ENCODE data around the gene SLC25A47.

Gene SLC25A47

GRCh38 chr14:100346306-100347091 lies 23.4 kb downstream of the SLC25A47 start:
- no peak for DNase-seq (ENCODE audit: low spot score)

DNA sequence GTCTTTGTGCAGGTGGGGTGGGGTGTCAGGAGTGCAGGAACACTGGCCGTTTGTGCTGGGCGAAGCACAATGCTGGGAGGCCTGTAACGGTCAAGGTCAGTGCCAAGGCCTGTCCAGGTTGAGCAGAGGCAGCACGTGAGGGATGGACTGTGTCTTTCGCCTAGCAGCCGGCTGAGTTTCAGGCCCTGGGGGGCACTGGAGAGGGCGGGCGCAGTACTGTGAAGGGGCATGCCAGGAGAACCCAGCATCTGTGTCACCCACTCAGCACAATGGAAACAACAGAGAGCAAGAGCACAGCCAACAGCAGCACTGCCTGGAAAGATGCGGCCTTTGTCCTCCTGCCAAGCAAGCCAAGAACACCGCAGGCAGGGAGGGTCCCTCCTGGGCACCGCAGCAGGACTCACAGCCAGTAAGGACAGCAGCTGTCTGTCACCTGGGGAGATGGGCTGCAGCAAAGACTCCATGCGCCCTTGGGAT lies 25.2 kb downstream of the SLC25A47 start:
- DNase-seq (ENCODE audit: low spot score): no peak

DNA sequence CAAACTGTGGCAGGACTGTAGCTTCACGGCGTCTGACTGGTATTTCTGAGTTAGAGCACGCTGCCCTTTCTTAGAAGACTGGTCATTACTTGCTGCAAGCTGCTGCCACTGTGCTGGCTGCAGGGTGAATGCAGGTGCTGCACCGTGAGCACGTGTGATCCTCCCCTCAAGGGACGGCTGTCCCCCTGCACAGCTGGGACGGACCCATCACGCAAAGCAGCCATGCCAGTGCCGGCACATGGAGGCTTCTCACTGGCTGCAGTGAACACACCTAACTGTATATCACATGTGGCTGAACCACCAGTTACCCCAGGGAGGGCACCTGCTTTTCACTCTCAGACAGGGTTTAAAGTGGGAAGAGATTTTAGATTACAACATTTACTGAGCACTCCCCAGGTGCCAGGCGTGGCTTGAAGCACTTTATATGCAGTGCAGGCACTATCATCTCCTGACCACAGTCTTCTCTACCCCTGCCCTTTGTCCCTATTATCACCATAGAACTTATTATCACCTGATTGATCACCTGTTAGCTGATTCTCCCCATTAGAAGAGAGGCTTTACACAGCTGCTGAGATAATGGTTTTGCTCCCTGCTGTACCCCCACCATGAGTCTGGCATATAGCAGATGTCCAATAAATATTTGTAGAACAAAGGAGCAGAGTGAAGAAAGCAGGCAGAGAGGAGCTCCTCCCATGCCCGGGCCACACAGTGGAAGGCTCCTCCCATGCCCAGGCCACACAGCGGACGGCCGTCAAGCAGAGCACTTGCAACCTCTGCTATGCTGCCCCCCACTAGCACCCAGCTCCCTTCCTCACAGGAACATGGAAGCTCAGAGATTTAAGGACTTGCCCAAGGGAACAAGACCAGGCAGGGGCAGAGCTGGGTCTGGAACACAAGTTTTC lies 25.9 kb downstream of the SLC25A47 start:
- no peak for DNase-seq (ENCODE audit: low spot score)

- DNase-seq (ENCODE audit: low spot score): no peak
Measured at GRCh38 chr14:100350276-100350926, 27.3 kb downstream of the SLC25A47 start.

DNA sequence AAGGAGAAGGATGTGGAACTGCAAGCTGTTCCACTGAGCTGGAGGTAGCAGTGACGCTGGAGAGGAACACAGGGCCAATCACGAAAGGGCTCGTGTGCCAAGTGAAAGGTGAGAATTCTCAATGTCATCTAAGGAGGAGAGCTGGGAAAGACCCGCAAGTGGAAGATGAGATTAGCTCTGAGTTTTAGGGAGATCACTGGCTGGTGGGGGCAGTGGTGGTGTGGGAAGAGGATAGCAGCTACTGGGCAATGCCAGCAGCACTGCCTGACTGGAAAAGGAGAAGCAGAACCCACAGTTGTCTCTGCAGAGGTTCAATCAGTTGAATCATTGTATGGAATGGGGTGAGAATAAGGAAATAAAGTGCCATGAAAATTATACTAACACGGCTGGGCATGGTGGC lies 27.8 kb downstream of the SLC25A47 start:
- no peak for DNase-seq (ENCODE audit: low spot score)

- no peak for DNase-seq (ENCODE audit: low spot score)
Measured at GRCh38 chr14:100358396-100358795, 35.3 kb downstream of the SLC25A47 start.

- no peak for DNase-seq (ENCODE audit: low spot score)
Measured at GRCh38 chr14:100359111-100359510, 36.0 kb downstream of the SLC25A47 start.

DNA sequence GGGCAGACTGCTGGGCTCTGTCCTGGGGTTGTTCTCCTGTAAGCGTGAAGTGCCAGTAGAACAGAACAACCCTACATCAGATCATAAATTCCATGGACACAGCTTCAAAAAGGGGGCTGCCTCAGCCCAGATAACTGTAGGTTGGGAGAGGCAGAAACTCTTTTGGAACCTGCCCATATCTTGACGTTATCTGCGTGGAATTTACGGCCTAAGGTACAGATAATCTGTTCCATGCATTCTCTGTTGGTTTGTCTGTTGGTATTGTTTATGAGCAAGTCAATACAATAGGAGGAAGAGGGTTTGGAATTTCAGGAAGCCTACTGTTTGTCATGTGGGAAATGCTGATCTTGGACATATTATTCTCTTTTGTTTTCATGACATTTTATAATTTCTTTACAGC lies 36.7 kb downstream of the SLC25A47 start:
- DNase-seq (ENCODE audit: low spot score): no peak

DNA sequence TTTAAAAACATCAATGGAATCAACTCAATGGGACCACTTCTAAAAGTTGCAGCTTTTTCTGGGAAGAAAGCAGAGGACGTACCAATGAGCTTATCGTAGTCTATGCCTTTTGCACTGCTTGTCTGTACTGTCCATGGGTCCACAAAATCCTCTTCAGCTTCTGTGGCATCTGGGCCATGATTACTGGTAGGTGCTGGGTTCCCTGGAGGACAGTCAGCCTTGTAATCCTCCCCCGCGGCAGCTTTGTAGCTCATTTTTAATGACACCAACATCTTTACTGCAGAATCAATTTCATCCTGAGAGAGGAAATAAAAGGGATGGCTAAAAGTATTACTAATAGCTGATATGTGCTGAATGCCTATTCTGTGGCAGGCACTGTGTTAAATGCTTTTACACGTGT lies 38.5 kb downstream of the SLC25A47 start:
- no peak for DNase-seq (ENCODE audit: low spot score)

- no peak for DNase-seq (ENCODE audit: low spot score)
Measured at GRCh38 chr14:100362311-100362927, 39.3 kb downstream of the SLC25A47 start.

DNA sequence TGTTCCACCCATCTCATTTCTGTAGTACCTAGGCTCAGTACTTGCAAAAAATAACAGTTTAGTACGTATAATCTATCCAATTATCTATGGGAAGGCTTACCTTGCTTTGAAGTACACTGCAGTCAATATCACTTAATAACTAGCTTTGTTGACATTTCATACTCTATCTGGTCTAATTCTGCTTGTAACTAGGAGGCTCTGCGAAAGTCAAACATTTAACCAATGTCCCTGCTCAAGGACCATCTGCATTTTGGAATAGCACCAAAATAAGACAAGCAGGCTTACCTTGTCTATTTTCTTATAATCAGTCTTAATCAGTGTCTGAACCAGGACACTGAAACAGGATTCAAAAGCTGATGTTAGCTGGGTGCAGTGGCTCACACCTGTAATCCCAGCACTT lies 39.9 kb downstream of the SLC25A47 start:
- no peak for DNase-seq (ENCODE audit: low spot score)

- DNase-seq (ENCODE audit: low spot score): no peak
Measured at GRCh38 chr14:100364403-100364802, 41.3 kb downstream of the SLC25A47 start.

- DNase-seq (ENCODE audit: low spot score): no peak
Measured at GRCh38 chr14:100365741-100366140, 42.6 kb downstream of the SLC25A47 start.

- DNase-seq (ENCODE audit: low spot score): no peak
Measured at GRCh38 chr14:100369019-100369418, 45.9 kb downstream of the SLC25A47 start.

GRCh38 chr14:100370003-100370402 lies 46.9 kb downstream of the SLC25A47 start:
- DNase-seq (ENCODE audit: low spot score): no peak

- DNase-seq (ENCODE audit: low spot score): no peak
Measured at GRCh38 chr14:100371773-100372172, 48.6 kb downstream of the SLC25A47 start.

DNA sequence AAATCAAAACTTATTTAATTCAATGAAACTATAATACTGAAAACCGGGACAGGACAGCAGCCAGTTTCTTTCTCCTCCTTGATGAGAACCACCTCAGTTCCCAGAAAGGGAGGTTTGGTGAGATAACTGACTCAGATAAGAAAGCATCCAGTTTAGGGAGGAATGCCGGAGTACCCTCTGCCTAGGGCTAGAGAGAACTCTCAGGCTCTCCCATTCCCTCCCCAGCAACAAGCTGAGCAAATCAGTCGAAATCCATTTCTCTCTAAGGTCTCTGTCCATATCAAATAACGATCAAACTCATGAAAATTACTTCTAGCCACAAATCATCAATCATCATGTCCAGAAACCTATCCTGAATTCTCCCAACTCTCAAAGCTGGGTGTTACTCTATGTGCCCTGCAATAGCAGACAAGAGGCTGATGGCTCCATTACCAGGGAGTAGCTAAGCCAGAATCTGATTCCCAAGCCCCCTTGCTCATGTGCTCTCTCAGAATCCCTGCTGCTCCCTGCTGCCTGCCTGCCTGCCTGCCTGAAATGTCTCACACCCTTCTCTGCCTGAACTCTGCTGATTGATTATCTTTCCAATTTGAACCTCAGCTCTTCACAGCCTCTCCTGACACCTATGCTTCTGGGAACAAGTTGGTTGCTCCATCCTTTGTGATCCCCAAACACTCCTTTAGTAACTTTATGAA lies 49.4 kb downstream of the SLC25A47 start:
- DNase-seq (ENCODE audit: low spot score): no peak

GRCh38 chr14:100374270-100374669 lies 51.1 kb downstream of the SLC25A47 start:
- no peak for DNase-seq (ENCODE audit: low spot score)

GRCh38 chr14:100374876-100375265 lies 51.7 kb downstream of the SLC25A47 start:
- no peak for DNase-seq (ENCODE audit: low spot score)

GRCh38 chr14:100375266-100375962 lies 52.3 kb downstream of the SLC25A47 start:
- DNase-seq (ENCODE audit: low spot score): peak; percentile 36
